GM23248 (cell line): ENCODE results near the gene TAB2. TPM values are rescaled to one million over a fixed set of nuclear protein-coding genes. Genes with fewer than 3 reads are reported as not detected.
A peak's percentile ranks its signal among the peaks of the same experiment; 100 is the strongest.

Source experiments
- DNase-seq: peaks from one replicate; pipeline ENCODE4 v3.0.0-alpha.2; 2015
- H2AFZ ChIP-seq: fragments of 200-600 bp; sonication (generic); 2 replicates; pipeline ENCODE4 v1.6.1; 2016; ENCODE audit warnings: antibody characterized with exemption
- H3F3A ChIP-seq: fragments of 200-600 bp; sonication (generic); 2 replicates; pipeline ENCODE4 v1.6.1; 2016; ENCODE audit warnings: mild to moderate bottlenecking, antibody characterized with exemption, mixed run types; ENCODE audit not compliant: insufficient read depth
- H3K27ac ChIP-seq: fragments of 200-600 bp; sonication (generic); 2 replicates; pipeline ENCODE4 v1.5.1; 2016; ENCODE audit warnings: mild to moderate bottlenecking
- H3K27me3 ChIP-seq: fragments of 200-600 bp; sonication (generic); replicated peaks from 2 replicates; pipeline ENCODE4 v1.6.1; 2016; ENCODE audit warnings: mild to moderate bottlenecking; ENCODE audit not compliant: insufficient read depth
- H3K36me3 ChIP-seq: fragments of 200-600 bp; sonication (generic); 2 replicates; pipeline ENCODE4 v1.6.1; 2016; ENCODE audit warnings: low read depth, mild to moderate bottlenecking
- H3K4me1 ChIP-seq: fragments of 200-600 bp; sonication (generic); 2 replicates; pipeline ENCODE4 v1.6.1; 2016; ENCODE audit warnings: mild to moderate bottlenecking; ENCODE audit not compliant: insufficient read depth
- H3K4me2 ChIP-seq: fragments of 200-600 bp; sonication (generic); one replicate; pipeline ENCODE4 v1.6.1; 2016; ENCODE audit warnings: mild to moderate bottlenecking; ENCODE audit not compliant: unreplicated experiment
- H3K4me3 ChIP-seq: fragments of 200-600 bp; sonication (generic); 2 replicates; pipeline ENCODE4 v1.5.1; 2016; ENCODE audit warnings: mild to moderate bottlenecking
- H3K79me2 ChIP-seq: fragments of 200-600 bp; sonication (generic); 2 replicates; pipeline ENCODE4 v1.6.1; 2016; ENCODE audit warnings: mild to moderate bottlenecking; ENCODE audit not compliant: insufficient read depth
- H3K9ac ChIP-seq: fragments of 200-600 bp; sonication (generic); 2 replicates; pipeline ENCODE4 v1.6.1; 2016; ENCODE audit warnings: mild to moderate bottlenecking
- H3K9me2 ChIP-seq: fragments of 200-600 bp; sonication (generic); 2 replicates; pipeline ENCODE4 v1.6.1; 2016; ENCODE audit warnings: mixed run types, mild to moderate bottlenecking, moderate library complexity; ENCODE audit not compliant: insufficient read depth
- H3K9me3 ChIP-seq: fragments of 200-600 bp; sonication (generic); one replicate; pipeline ENCODE4 v1.6.1; 2017; ENCODE audit warnings: low read depth
- H4K20me1 ChIP-seq: fragments of 200-600 bp; sonication (generic); 2 replicates; pipeline ENCODE4 v1.6.0; 2016; ENCODE audit not compliant: insufficient read depth
- EZH2 ChIP-seq: fragments of 200-600 bp; sonication (generic); IDR thresholded peaks from 2 replicates; pipeline ENCODE4 v1.6.1; 2018; ENCODE audit warnings: antibody characterized with exemption, mild to moderate bottlenecking; ENCODE audit not compliant: insufficient read depth, poor library complexity, severe bottlenecking
- EZH2phosphoT487 ChIP-seq: fragments of 200-600 bp; sonication (generic); IDR thresholded peaks from 2 replicates; pipeline ENCODE4 v1.6.1; 2018; ENCODE audit warnings: antibody characterized with exemption, moderate library complexity, mild to moderate bottlenecking, low read depth; ENCODE audit not compliant: insufficient read depth
- WGBS, 2 experiments: methylation state at CpG; one replicate each; pipeline ENCODE4 v1.1.6; 2015 to 2017; ENCODE audit warnings: low lambda C conversion rate in 2 of 2, low coverage in 1 of 2; ENCODE audit errors: missing lambda C conversion rate in 2 of 2; 5-methylcytosine and 5-hydroxymethylcytosine counted together
- in situ Hi-C: fragments of 300-500 bp; cut with MboI; formaldehyde crosslinking; loops from 2 replicates; pipeline ENCODE4 v1.15.0; 2020
- polyA plus RNA-seq: library from polyadenylated mRNA; unstranded; fragments of >200 nt; fragmentation: Nextera tagmentation; extraction: Ambion mirVana; gene quantifications from 2 replicates; pipeline ENCODE4 v1.2.1, GENCODE V29; 2016
- total RNA-seq: library from RNA; depleted of rRNA; stranded (reverse); fragments of >200 nt; shearing (Covaris generic); gene quantifications from 2 replicates; pipeline ENCODE4 v1.2.3, GENCODE V29; 2014

The TAB2 gene
- total and polyA plus RNA-seq, 2 experiments from 2014 or later, result 11.6 to 28.4 TPM

- H3K4me2 ChIP-seq, result no peak overlapping the region
Measured at GRCh38 chr6:149271348-149272340, 45.9 kb upstream of the TAB2 start.

GRCh38 chr6:149273318-149273717 lies 44.2 kb upstream of the TAB2 start:
- H3K4me2 ChIP-seq, result no peak overlapping the region
- H3K4me1 ChIP-seq, result peaks cover 9% of the 10 kb centered on the region; the same call in 1 of the 2 replicates
- H3K27ac ChIP-seq, result no peak overlapping the region
- no peak overlapping the region for H2AFZ ChIP-seq
- in situ Hi-C loops, result no loop called here
- no peaks in the 10 kb centered on the region for H3K9me2 ChIP-seq
- no peaks in the 10 kb centered on the region for H3F3A ChIP-seq
- H3K27me3 ChIP-seq, result peaks cover 2% of the 10 kb centered on the region
- no peaks in the 10 kb centered on the region for H3K9me3 ChIP-seq
- H3K4me3 ChIP-seq, result no peak overlapping the region
- H3K9ac ChIP-seq, result no peak overlapping the region
- DNase-seq, result no peak
- H4K20me1 ChIP-seq, result no peaks in the 10 kb centered on the region
- 60 to 66% methylated on average over 4 of the region's 4 CpGs for WGBS, 2 experiments
- no peaks in the 10 kb centered on the region for H3K79me2 ChIP-seq
- no peaks in the 10 kb centered on the region for H3K36me3 ChIP-seq
- TF ChIP-seq EZH2phosphoT487 (no peak), EZH2 (no peak)

More at GRCh38 chr6:149271348-149272340, 45.9 kb upstream of the TAB2 start:
- DNase-seq, result peak; percentile 23
- WGBS, 2 experiments, result 56 to 63% methylated on average over 8 of the region's 8 CpGs
- Histone ChIP-seq H3K79me2 (no peaks in the 10 kb centered on the region), H3K36me3 (no peaks in the 10 kb centered on the region), H4K20me1 (no peaks in the 10 kb centered on the region), H3K4me3 (no peak overlapping the region), H3K9me2 (no peaks in the 10 kb centered on the region), H3K9ac (no peak overlapping the region), H2AFZ (no peak overlapping the region), H3K9me3 (no peaks in the 10 kb centered on the region), H3K27me3 (peaks cover 8% of the 10 kb centered on the region), H3K27ac (no peak overlapping the region), H3F3A (no peaks in the 10 kb centered on the region), H3K4me1 (peaks cover 9% of the 10 kb centered on the region; the same call in 1 of the 2 replicates)
- no peak for TF ChIP-seq EZH2phosphoT487
- TF ChIP-seq EZH2, result no peak
- in situ Hi-C loops, result no loop called here

GRCh38 chr6:149275621-149276020 lies 41.9 kb upstream of the TAB2 start:
- Histone ChIP-seq H4K20me1 (no peaks in the 10 kb centered on the region), H3F3A (no peaks in the 10 kb centered on the region), H2AFZ (no peak overlapping the region), H3K9ac (no peak overlapping the region), H3K4me2 (no peak overlapping the region), H3K4me1 (peaks cover 9% of the 10 kb centered on the region; the same call in 1 of the 2 replicates), H3K9me3 (no peaks in the 10 kb centered on the region), H3K9me2 (no peaks in the 10 kb centered on the region), H3K27me3 (peaks cover 5% of the 10 kb centered on the region; the same call in 1 of the 2 replicates), H3K4me3 (no peak overlapping the region), H3K36me3 (no peaks in the 10 kb centered on the region), H3K27ac (no peak overlapping the region), H3K79me2 (no peaks in the 10 kb centered on the region)
- WGBS, 2 experiments, result 42 to 52% methylated on average over 3 of the region's 3 CpGs
- TF ChIP-seq EZH2 (no peak), EZH2phosphoT487 (no peak)
- in situ Hi-C loops, result no loop called here
- DNase-seq, result no peak

GRCh38 chr6:149277621-149278020 lies 39.9 kb upstream of the TAB2 start:
- Histone ChIP-seq H2AFZ (no peak overlapping the region), H3K9me3 (no peaks in the 10 kb centered on the region), H3K4me3 (no peak overlapping the region), H3K9ac (no peak overlapping the region), H3K36me3 (no peaks in the 10 kb centered on the region), H3K79me2 (no peaks in the 10 kb centered on the region), H3K4me1 (no peaks in the 10 kb centered on the region), H3K27ac (no peak overlapping the region), H4K20me1 (no peaks in the 10 kb centered on the region), H3F3A (no peaks in the 10 kb centered on the region), H3K9me2 (no peaks in the 10 kb centered on the region), H3K4me2 (no peak overlapping the region), H3K27me3 (peaks cover 5% of the 10 kb centered on the region; the same call in 1 of the 2 replicates)
- DNase-seq, result no peak
- no peak for TF ChIP-seq EZH2phosphoT487
- in situ Hi-C loops, result no loop called here
